ENCODE data around the gene RFX8.

DNA sequence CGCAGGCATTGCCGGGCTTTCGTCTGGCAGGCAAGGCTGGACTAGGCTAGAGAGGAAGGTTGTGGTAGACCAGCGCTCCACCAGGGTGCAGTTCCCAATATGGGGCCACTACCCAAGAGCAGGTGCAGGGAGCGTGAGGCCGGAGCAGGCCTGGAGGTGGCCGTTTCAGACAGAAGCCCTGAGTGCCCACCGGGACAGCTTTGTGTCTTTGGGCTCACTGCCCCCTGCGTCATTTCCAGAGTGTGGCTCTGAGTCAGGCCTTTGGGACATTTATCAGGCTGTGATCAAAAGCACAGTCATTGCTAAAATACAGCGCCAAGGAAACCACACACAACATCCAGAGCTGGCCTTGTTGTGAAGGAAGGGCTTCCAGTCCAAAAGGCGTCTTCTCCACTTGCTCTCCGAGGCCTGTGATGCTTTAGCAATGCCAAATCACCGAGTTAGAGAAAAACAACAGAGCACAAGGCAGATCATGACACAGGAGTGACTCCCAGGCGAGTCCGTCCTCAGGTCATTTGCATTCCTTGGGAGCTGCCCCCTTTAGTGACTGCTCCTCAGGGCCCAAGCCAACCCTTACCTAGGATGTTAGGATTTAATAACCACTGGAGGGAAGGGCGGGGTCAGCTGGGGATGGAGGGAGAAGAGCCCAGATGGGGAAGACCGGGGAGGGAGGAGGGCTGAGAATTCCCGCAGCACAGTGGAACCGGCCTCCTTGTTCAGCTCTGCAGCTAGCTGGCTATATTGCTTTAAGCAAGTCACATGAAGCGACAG, 42.3 kb downstream of the RFX8 start:
- TF ChIP-seq POLR2AphosphoS5 (IDR thresholded peaks at IDR 0.05; ENCODE audit: low read depth, low read length) (no peak), SIN3A (IDR thresholded peaks at IDR 0.05; ENCODE audit: borderline replicate concordance, low read depth, low read length) (no peak), TEAD4 (IDR thresholded peaks at IDR 0.05; ENCODE audit: borderline replicate concordance, insufficient read depth) (no peak)
- TF ChIP-seq, protein P1, sequence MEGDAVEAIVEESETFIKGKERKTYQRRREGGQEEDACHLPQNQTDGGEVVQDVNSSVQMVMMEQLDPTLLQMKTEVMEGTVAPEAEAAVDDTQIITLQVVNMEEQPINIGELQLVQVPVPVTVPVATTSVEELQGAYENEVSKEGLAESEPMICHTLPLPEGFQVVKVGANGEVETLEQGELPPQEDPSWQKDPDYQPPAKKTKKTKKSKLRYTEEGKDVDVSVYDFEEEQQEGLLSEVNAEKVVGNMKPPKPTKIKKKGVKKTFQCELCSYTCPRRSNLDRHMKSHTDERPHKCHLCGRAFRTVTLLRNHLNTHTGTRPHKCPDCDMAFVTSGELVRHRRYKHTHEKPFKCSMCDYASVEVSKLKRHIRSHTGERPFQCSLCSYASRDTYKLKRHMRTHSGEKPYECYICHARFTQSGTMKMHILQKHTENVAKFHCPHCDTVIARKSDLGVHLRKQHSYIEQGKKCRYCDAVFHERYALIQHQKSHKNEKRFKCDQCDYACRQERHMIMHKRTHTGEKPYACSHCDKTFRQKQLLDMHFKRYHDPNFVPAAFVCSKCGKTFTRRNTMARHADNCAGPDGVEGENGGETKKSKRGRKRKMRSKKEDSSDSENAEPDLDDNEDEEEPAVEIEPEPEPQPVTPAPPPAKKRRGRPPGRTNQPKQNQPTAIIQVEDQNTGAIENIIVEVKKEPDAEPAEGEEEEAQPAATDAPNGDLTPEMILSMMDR (IDR thresholded peaks at IDR 0.05), result no peak
- TF ChIP-seq, protein P2, sequence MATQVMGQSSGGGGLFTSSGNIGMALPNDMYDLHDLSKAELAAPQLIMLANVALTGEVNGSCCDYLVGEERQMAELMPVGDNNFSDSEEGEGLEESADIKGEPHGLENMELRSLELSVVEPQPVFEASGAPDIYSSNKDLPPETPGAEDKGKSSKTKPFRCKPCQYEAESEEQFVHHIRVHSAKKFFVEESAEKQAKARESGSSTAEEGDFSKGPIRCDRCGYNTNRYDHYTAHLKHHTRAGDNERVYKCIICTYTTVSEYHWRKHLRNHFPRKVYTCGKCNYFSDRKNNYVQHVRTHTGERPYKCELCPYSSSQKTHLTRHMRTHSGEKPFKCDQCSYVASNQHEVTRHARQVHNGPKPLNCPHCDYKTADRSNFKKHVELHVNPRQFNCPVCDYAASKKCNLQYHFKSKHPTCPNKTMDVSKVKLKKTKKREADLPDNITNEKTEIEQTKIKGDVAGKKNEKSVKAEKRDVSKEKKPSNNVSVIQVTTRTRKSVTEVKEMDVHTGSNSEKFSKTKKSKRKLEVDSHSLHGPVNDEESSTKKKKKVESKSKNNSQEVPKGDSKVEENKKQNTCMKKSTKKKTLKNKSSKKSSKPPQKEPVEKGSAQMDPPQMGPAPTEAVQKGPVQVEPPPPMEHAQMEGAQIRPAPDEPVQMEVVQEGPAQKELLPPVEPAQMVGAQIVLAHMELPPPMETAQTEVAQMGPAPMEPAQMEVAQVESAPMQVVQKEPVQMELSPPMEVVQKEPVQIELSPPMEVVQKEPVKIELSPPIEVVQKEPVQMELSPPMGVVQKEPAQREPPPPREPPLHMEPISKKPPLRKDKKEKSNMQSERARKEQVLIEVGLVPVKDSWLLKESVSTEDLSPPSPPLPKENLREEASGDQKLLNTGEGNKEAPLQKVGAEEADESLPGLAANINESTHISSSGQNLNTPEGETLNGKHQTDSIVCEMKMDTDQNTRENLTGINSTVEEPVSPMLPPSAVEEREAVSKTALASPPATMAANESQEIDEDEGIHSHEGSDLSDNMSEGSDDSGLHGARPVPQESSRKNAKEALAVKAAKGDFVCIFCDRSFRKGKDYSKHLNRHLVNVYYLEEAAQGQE (IDR thresholded peaks at IDR 0.05; ENCODE audit: low read depth, low read length), result no peak
- TF ChIP-seq, protein P3, sequence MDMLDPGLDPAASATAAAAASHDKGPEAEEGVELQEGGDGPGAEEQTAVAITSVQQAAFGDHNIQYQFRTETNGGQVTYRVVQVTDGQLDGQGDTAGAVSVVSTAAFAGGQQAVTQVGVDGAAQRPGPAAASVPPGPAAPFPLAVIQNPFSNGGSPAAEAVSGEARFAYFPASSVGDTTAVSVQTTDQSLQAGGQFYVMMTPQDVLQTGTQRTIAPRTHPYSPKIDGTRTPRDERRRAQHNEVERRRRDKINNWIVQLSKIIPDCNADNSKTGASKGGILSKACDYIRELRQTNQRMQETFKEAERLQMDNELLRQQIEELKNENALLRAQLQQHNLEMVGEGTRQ (IDR thresholded peaks at IDR 0.05; ENCODE audit: borderline replicate concordance, low read depth, low read length), result no peak

All from SK-N-SH (cell line).